Osteoblast (primary cell): ENCODE data around the gene HLF. TPM values are rescaled to one million over a fixed set of nuclear protein-coding genes. Genes with fewer than 3 reads are reported as not detected.

Experiments used
- DNase-seq: peaks from one replicate; pipeline ENCODE4 v3.0.0; 2011; ENCODE audit warnings: low spot score, mixed read lengths; ENCODE audit not compliant: insufficient read length; ENCODE audit errors: missing footprints
- H2AFZ ChIP-seq: 2 replicates; pipeline ENCODE4 v1.6.0; 2011; ENCODE audit warnings: mild to moderate bottlenecking, low read length
- H3K27ac ChIP-seq: 2 replicates; pipeline ENCODE4 v1.5.1; 2011; ENCODE audit warnings: mild to moderate bottlenecking, low read depth, low read length, moderate library complexity
- H3K27me3 ChIP-seq: 2 replicates; pipeline ENCODE4 v1.6.0; 2012; ENCODE audit warnings: mild to moderate bottlenecking, control low read depth, inconsistent platforms, low read length, moderate library complexity; ENCODE audit not compliant: insufficient read depth
- H3K36me3 ChIP-seq: 2 replicates; pipeline ENCODE4 v1.5.1; 2011; ENCODE audit warnings: mild to moderate bottlenecking, low read length, control low read depth, moderate library complexity; ENCODE audit not compliant: insufficient read depth
- H3K4me1 ChIP-seq: 2 replicates; pipeline ENCODE4 v1.5.1; 2011; ENCODE audit warnings: mild to moderate bottlenecking, low read length, control low read depth, moderate library complexity; ENCODE audit not compliant: insufficient read depth
- H3K4me2 ChIP-seq: 2 replicates; pipeline ENCODE4 v1.6.0; 2011; ENCODE audit warnings: mild to moderate bottlenecking, low read length; ENCODE audit not compliant: insufficient read depth
- H3K4me3 ChIP-seq: fragments of 200-600 bp; sonication (generic); 3 replicates; pipeline ENCODE4 v1.5.1; 2012; ENCODE audit warnings: mild to moderate bottlenecking, low read length, inconsistent platforms; ENCODE audit not compliant: insufficient read depth
- H3K79me2 ChIP-seq: 2 replicates; pipeline ENCODE4 v1.6.0; 2012; ENCODE audit warnings: mild to moderate bottlenecking, low read length, control low read depth, inconsistent platforms; ENCODE audit not compliant: insufficient read depth
- H3K9me3 ChIP-seq: 2 replicates; pipeline ENCODE4 v1.5.1; 2011; ENCODE audit warnings: low read depth, low read length, control low read depth
- H4K20me1 ChIP-seq: 2 replicates; pipeline ENCODE4 v1.6.0; 2012; ENCODE audit warnings: mild to moderate bottlenecking, low read length, control low read depth; ENCODE audit not compliant: insufficient read depth
- total RNA-seq: library from RNA; depleted of rRNA; stranded (reverse); fragments of >200 nt; gene quantifications from 2 replicates; pipeline ENCODE4 v1.2.3, GENCODE V29; 2012
- TF ChIP-seq, protein P1 (sequence below): IDR thresholded peaks from 2 replicates; pipeline ENCODE4 v1.5.1; 2011; ENCODE audit warnings: mild to moderate bottlenecking, low read depth, low read length, moderate library complexity; ENCODE audit errors: extremely low read depth

Gene HLF
- total RNA-seq, 1 donor = under 0.01 TPM

DNA sequence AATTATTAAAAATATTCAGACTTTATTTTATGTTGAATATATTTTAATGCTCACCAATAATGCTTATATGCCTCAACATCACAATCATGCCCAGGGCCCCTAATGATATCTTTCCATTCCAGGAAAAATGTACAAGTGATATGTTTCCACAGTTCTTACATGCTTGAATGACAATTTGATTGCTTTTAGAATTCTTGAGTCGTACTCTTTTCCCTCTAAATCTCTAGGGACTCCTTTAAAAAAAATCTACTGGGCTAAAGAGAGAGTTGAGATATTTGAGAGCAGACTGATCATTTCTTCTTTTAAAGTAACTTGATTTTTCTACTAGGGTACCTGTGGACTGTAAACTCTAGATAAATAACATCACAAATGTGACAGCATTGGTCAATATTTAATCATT is 18.2 kb upstream of the HLF start:
- H3K79me2 ChIP-seq = no peaks in the 10 kb centered on the region
- no peaks in the 10 kb centered on the region for H3K9me3 ChIP-seq
- TF ChIP-seq, protein P1, sequence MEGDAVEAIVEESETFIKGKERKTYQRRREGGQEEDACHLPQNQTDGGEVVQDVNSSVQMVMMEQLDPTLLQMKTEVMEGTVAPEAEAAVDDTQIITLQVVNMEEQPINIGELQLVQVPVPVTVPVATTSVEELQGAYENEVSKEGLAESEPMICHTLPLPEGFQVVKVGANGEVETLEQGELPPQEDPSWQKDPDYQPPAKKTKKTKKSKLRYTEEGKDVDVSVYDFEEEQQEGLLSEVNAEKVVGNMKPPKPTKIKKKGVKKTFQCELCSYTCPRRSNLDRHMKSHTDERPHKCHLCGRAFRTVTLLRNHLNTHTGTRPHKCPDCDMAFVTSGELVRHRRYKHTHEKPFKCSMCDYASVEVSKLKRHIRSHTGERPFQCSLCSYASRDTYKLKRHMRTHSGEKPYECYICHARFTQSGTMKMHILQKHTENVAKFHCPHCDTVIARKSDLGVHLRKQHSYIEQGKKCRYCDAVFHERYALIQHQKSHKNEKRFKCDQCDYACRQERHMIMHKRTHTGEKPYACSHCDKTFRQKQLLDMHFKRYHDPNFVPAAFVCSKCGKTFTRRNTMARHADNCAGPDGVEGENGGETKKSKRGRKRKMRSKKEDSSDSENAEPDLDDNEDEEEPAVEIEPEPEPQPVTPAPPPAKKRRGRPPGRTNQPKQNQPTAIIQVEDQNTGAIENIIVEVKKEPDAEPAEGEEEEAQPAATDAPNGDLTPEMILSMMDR = no peak
- DNase-seq = no peak
- H3K4me3 ChIP-seq = no peak overlapping the region
- H3K27ac ChIP-seq = no peak overlapping the region
- no peak overlapping the region for H2AFZ ChIP-seq
- no peaks in the 10 kb centered on the region for H3K36me3 ChIP-seq
- H3K4me2 ChIP-seq = no peak overlapping the region
- H3K27me3 ChIP-seq = no peaks in the 10 kb centered on the region
- no peaks in the 10 kb centered on the region for H3K4me1 ChIP-seq
- H4K20me1 ChIP-seq = no peaks in the 10 kb centered on the region

- Histone ChIP-seq H3K27me3 (no peaks in the 10 kb centered on the region), H3K27ac (no peak overlapping the region), H3K4me2 (no peak overlapping the region), H3K9me3 (no peaks in the 10 kb centered on the region), H4K20me1 (no peaks in the 10 kb centered on the region), H3K36me3 (no peaks in the 10 kb centered on the region), H3K79me2 (no peaks in the 10 kb centered on the region), H3K4me1 (no peaks in the 10 kb centered on the region), H2AFZ (no peak overlapping the region), H3K4me3 (no peak overlapping the region)
- TF ChIP-seq, protein P1 = no peak
- DNase-seq = no peak
These were observed 16.7 kb upstream of the HLF start for GRCh38 chr17:55248077-55248476.

- no peak for DNase-seq
- Histone ChIP-seq H2AFZ (no peak overlapping the region), H3K27ac (no peak overlapping the region), H4K20me1 (no peaks in the 10 kb centered on the region), H3K36me3 (no peaks in the 10 kb centered on the region), H3K4me2 (no peak overlapping the region), H3K79me2 (no peaks in the 10 kb centered on the region), H3K9me3 (no peaks in the 10 kb centered on the region), H3K27me3 (no peaks in the 10 kb centered on the region), H3K4me1 (no peaks in the 10 kb centered on the region), H3K4me3 (no peak overlapping the region)
- TF ChIP-seq, protein P1 = no peak
These were observed 14.9 kb upstream of the HLF start for GRCh38 chr17:55249861-55250260.

GRCh38 chr17:55254375-55254774 is 10.4 kb upstream of the HLF start:
- TF ChIP-seq, protein P1 = no peak
- no peaks in the 10 kb centered on the region for H3K9me3 ChIP-seq
- no peaks in the 10 kb centered on the region for H3K27me3 ChIP-seq

More at GRCh38 chr17:55254375-55254774, 10.4 kb upstream of the HLF start:
- Histone ChIP-seq H3K27ac (no peak overlapping the region), H3K4me2 (no peak overlapping the region), H3K79me2 (no peaks in the 10 kb centered on the region), H2AFZ (no peak overlapping the region), H4K20me1 (no peaks in the 10 kb centered on the region), H3K4me1 (no peaks in the 10 kb centered on the region), H3K36me3 (no peaks in the 10 kb centered on the region), H3K4me3 (no peak overlapping the region)
- DNase-seq = no peak
